Breast epithelium (tissue), 3 donors: ENCODE data around the gene GLRA2.

ENCODE experiments used
- POLR2A ChIP-seq: fragments of 450-650 bp; IDR thresholded peaks from one replicate; pipeline ENCODE4 v1.6.1; 2016; ENCODE audit warnings: antibody characterized with exemption, mild to moderate bottlenecking, moderate library complexity
- TF ChIP-seq, protein P1 (sequence below), 3 donors: fragments of 450-650 bp; IDR thresholded peaks; one replicate each; pipeline ENCODE4 v1.5.1; 2016 to 2017; ENCODE audit warnings: antibody characterized with exemption in 3 of 3, mild to moderate bottlenecking in 3 of 3, moderate library complexity in 3 of 3

DNA sequence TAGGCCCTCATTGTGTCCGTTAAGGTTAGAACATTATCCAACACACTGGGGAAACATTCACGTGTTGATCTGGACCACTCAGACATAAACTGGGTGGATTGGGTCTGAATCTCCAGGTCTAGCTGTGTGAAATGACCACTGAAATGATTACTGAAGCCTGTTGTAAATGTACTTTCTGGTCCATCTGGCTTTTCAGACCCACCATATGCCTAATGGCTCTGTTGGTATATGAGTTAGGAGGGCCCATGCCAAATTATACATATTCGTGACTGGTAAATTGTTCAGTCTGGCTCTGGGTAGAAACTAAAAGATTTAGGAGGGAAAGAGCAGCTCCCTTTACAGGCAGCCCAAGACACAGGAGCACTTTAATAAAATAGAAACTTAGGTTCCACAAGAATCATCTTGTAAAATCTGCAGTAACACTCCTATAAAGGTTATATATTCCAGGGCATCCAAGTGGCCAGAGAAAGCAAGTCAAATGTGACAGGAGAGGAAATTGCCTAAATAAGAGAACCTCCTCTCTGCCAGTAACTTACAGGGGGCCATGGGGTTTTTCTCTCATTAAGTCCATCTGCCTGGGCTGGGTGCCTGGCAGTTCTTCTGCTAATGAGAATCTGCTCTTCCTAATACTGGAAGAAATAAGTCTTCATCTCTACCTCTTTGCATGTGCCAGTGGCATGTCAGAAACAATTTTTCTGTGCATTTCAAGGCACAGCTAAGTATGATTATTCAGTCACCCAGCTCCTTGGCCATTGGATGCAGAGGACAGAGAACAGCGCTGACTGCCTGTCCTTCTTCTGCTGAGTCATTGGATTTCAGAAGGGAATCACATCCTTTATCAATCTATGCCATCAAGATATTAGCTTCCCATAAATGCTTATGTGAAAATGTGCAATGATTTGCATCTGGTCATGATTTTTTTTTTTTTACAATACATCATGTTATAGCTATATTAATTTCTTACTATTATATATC, 112.6 kb downstream of the GLRA2 start:
- TF ChIP-seq, protein P1, sequence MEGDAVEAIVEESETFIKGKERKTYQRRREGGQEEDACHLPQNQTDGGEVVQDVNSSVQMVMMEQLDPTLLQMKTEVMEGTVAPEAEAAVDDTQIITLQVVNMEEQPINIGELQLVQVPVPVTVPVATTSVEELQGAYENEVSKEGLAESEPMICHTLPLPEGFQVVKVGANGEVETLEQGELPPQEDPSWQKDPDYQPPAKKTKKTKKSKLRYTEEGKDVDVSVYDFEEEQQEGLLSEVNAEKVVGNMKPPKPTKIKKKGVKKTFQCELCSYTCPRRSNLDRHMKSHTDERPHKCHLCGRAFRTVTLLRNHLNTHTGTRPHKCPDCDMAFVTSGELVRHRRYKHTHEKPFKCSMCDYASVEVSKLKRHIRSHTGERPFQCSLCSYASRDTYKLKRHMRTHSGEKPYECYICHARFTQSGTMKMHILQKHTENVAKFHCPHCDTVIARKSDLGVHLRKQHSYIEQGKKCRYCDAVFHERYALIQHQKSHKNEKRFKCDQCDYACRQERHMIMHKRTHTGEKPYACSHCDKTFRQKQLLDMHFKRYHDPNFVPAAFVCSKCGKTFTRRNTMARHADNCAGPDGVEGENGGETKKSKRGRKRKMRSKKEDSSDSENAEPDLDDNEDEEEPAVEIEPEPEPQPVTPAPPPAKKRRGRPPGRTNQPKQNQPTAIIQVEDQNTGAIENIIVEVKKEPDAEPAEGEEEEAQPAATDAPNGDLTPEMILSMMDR (IDR thresholded peaks at IDR 0.05), result no peak
- TF ChIP-seq POLR2A, result no peak
